ENCODE data around the gene CYCS.
"Not testable (repeated sequence)": the region's sequence is repeated elsewhere in the genome, so short reads cannot be mapped to it uniquely, and the experiment has no call there.

CYCS gene

DNA sequence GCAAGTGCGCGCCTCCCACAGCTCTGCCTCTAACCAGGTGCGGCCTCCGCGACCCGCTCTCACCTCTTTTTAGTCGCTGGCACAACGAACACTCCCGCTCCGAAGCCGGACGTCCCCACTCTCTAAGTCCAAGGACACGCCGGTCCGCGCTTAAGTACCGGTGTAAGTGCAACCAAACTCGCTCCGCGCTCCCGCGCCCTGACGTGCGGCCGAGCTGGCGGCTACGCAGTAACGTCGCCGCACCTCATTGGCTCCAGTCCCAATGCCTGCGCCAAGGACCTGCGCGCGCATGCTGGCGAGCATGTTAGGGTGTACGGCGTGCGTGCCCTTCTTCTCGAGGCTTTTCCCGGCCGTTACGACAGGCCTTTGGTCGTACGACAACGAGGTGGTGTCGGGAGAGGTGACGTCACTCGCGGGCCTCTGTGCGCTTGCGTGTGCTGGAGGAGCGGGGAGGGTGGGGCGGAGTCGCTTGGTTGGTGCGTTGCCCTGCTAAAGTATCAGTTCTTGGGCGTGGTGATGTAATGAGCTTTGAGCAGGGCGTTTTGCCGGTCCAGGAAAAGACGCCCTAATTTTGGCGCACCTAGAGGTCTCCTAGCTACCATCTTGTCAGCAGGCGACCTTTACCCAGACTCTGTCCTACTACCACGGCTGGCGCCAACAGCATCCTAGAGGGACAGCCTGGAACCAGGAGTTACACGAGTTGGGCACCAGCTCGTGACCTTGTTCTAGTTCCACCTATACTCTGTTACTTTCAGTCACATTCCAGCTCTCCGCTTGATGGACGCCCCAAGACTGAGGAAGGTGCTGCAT is at the start of gene CYCS:
Gene CYCS (minus strand): TSS at position 124 of the 810 bp plus-strand sequence. CDS start 1,141 bp downstream, outside the sequence.
- peak; percentile 99 for DNase-seq

DNA sequence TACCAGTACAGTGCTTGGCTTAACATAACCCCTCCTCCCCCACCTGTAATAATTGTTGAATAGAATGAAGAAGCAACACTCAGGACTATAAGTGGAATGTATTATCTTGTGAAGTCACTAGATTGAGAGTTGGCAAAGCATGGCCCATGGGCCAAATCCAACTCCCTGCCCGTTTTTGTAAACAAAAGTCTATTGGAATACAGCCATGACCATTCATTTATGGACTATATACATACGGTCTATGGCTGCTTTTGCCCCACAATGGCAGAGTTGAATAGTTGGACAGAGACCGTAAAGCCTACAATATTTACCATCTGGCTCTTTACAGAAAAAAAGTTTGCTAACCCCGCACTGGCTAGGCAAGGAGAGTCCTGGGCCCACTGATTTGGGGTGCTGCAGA is 48.1 kb upstream of the CYCS start:
- DNase-seq = no peak

DNA sequence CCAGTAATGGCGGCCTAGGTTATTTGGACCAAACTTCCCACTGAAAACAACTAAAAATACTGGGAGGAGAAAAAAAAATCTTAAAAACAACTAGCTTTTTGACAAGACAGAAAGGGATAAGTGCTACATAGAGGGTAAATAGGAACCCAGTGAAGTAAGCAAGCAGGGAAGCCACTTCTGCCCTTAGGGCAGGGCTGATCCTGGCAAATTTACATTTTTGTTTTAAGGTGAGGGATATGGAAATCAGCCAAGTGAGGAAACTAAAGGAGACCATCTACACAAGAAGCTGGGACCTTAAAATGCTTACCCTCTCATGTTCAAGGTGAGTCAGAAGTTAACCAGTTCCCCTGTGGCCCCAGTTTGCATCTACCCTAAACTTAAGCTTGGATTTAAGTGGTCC is 46.5 kb upstream of the CYCS start:
- no peak for DNase-seq

DNA sequence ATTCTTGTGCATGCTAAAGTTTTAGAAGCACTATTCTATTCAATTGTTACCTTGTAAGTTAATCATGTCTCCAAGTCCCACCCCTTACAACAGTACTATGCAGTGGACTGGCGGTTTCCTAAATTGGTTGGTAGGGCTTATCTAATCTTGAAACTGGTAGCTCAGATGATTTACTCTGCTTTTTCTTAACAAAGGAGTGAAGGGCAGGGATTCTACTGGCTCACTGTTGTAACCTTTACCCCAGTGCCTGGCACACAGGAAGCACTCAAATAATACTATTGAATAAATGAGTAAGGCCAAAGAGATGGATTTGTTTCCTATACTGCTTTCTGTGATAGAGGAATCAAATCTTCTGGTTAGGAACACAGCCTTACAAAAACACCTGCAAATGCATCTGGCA is 46.0 kb upstream of the CYCS start:
- no peak for DNase-seq

DNA sequence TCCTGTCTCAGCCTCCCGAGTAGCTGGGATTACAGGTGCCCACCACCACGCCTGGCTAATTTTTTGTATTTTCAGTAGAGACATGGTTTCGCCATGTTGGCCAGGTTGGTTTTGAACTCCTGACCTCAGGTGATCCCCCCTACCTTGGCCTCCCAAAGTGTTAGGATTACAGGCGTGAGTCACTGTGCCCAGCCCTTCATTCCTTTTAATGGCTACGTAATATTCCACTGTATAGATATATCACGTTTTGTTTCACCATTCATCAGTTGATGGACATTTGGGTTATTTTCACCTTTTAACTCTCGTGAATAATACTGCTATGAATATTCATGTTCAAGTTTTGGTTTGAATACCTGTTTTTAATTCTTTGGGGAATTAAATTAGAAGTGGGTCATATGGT is 44.6 kb upstream of the CYCS start:
- DNase-seq = no peak

DNA sequence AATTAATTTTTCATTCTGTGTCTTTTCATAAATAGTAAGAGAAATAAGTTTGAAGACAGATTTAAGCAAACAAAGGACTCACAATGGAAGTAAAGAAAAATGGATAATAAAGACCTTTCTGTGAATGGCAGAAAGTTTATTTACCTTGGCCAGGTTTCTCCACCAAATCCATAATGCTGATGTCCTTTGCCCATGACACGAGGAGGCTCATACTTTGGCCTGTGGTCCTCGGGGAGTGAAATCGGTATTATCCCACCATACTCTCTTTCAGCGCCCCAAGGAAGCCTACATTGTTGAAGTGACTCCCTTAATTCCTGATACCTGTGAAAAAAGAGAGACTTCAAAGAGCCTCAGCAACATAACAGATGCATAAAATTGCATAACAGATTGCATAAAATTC is 43.1 kb upstream of the CYCS start:
- no peak for DNase-seq

DNA sequence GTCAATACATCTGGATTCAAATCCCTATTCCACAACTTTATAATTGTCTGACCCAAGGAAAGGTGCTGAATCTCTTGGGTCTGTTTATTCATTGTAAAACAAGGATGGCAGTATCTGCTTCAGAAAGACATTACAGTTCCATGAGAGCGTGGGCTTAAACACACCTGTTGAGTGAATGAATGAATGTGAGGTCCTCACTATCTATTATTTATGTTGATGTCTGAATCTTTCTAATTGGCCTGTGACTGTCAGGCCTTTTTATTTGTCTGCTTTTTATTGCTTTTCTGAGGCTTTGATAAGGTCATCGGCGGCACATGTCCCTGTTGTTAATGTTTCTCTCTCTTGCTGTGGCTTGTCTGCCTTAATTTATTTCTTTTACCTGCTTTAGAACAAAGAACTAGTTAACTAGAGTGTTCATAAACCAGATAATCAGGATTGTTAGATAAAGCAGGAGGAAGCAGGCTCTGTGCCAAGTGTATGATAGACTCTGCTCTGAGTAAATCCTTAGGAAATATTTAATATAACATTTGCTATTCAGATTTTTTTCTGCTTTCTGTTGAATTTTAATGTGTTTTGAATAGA is 42.3 kb upstream of the CYCS start:
- DNase-seq = no peak

DNA sequence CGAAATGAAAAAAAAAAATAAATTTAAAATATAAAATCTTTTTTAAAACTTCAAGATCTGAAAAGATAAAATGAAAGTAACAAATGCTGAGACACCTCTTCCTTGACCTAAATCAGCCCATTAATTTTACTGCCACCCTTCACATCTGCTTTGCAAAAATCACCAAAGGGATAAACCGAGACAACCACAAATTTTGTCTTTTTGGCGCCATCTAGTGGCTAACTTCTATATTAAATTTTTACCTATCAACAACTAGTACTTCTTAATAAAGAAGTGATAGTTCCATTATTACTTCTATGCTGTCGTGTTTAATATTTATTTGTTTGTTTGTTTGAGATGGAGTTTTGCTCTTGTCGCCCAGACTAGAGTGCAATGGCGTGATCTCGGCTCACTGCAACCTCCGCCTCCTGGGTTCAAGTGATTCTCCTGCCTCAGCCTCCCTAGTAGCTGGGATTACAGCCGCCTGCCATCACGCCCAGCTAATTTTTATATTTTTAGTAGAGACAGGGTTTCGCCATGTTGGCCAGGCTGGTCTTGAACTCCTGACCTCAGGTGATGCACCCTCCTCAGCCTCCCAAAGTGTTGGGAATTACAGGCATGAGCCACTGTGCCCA is 35.0 kb upstream of the CYCS start:
- not testable (repeated sequence) for DNase-seq

DNA sequence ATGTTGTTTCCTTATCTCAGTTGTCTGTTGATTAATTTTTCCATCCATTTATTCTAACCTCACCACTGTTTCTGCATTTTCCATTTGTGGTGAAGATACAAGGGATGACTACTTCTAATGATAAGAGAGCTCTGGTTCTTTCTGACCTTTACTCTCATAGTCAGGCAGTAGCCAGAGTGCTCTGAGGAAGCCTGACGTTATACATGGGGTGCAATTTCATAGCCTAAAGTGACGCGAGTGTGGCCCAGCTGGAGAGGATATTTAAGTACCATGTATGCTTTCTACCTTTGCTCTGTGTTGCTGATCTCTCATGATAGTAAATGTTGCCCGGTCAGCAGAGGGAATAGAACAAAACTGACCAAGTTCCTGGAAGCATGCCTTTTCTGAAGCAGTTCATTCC is 33.9 kb upstream of the CYCS start:
- no peak for DNase-seq

DNA sequence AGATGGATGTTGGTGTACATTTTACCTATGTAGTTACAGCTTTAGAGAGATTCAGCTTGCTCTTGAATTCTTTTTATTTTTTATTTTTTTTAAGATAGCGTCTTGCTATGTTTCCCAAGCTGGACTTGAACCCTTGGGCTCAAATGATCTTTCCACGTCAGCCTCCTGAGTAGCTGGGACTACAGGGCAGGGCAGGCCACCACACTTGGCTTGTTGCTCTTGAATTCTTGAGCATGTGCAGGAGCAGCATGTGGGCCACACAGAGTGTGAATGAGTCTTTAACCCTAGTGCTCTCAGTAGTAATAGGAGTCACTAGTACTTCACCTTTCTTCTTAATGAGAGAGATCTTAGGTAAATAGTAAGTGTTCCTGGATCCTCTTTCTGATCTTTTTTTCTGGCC is 26.7 kb upstream of the CYCS start:
- DNase-seq = no peak

DNA sequence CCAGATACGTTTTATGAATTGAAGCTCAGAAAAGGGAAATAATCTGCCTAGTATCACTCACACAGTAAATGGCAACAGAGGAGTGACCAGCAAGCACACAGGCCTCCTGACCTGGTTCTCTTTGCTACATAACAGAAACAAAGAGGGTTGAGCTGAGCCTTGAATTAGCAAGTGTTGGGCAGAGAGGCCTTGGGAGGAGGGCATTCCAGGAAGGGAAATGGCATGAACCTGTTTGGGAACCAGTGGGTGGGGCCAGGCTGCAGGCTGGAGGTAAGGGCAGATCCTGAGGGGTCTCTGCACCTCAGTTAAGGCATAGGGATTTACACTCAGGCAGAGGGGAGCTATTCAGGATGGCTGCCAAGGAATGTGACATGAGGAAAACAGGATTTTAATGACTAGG is 24.8 kb upstream of the CYCS start:
- no peak for DNase-seq

DNA sequence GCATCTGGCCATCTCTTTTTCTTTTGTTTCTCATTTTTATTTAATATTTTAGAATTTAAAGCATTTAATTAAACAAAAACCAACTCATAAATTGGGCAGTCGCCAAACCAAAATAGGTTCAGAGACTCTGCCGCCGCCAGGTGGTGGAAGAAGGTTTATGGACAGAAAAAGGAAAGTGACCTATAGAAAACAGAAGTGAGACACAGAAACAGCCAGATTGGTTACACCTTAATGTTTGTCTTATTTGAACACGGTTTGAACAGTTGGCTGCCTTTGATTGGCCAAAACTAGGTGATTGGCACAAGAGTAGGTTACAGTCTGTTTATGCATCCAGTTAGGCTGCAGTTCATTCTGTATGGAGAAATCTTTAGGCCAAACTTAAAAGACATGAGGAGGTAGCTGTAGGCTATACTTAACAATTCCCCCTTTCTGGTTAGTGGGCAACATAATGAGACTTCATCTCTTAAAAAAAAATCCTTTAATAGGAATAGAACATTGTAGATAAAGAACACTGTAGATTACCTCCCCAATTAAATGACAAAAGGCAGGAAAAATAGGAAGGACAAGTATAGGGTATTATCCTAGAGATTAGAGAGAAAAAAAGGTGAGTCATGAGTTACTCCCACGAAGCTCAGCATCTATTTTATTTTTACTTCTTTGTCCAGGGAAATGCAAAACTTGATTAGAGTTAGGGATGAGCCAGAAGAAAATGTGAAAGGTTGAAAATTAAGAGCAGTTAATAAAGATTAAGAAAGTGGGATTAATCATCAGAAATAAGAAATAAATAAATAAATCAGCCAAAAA is 23.9 kb upstream of the CYCS start:
- no peak for DNase-seq

DNA sequence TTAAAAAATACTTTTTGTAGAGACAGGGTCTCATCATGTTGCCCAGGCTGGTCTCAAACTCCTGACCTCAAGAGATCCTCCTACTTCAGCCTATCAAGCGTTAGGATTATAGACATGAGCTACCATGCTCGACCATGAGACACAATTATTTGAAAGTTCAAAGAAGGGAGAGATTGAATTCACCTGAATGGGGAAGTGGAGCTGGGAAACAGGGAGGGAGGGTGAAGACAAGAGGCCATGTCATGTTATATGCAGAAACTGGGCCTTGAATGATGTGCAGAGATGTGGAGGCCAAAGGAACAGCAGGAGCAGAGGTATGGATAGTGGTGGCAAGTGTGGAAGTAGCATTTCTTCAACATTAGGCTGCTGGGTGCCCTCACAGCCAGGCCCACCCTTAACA is 18.7 kb upstream of the CYCS start:
- DNase-seq = no peak

DNA sequence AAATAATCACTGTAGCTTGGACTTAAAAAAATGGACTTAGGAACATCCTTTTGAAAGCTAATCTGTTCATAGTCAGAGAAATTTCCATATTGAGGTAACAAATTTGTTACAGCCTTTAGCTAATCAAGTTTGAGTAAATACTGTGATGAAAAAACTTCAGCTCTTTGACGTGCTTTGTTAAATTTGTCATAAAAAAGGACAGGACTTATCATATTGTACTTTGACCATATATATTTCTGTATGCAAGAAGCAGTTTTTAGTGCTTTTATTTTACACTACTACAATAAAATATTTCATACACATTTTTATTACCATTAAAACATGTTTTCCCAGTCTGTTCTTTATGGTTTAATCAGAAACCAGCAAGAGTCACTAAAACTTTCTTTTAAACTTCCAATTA is 14.5 kb upstream of the CYCS start:
- DNase-seq = no peak

DNA sequence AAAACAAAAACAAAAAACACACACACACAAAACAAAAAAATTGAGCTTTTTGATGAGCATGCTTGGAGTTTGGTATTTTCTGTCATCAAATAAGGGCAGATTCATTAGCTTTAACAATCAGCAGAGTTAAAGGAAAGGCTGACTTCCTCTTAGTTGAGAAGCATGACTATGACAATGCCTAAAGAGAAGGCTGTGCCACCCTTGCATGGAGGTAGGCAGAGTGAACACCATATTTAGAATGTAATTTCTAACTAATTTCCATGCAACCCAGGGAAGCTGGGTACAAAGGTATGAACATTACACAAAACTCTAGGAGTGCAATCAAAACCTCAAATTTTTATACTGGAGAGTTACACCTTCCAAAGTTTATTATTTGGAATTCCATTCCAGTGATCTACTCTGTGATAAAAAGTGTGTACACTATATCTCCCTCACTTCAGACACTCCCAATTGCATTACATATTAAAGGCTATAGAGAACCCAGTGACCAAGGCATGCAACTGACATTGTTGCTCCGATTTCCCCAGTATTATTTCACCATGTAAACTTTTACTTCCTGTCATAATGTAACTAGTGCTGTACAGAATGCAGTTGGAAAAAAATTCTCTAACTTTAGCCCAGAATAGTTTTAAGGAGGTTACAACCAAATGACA is 9.4 kb upstream of the CYCS start:
- no peak for DNase-seq

DNA sequence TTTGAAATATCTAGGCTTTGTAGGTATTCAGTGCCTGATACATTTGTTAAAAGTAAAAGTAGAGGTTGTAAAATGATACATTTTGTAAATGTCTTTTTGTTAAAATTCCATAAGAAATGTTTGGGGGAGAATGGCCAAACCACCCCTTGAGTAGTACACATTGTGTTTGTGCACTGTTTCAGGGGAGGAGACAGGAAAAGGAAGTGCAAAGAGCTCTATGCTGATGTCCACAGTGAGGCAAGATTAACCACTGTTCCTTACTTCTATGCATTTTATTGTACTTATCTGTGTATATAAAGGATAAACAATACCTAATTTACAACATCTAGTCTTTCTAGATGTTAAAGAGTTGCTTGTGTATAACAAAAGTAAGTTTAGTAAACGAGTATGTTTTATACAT is 7.4 kb upstream of the CYCS start:
- no peak for DNase-seq

DNA sequence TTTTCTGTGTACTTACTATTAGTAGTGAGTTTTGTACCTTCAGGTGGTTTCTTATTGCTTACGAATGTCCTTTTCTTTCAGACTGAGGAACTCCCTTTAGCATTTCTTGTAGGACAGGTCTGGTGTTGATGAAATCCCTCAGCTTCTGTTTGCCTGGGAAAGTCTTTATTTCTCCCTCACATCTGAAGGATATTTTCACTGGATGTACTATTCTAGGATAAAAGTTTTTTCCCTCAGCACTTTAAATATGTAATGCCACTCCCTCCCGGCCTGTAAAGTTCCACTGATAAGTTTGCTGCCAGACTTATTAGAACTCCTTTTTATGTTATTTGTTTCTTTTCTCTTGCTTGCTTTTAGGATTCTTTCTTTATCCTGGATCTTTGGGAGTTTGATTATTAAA is 1.7 kb upstream of the CYCS start:
- DNase-seq = no peak

DNA sequence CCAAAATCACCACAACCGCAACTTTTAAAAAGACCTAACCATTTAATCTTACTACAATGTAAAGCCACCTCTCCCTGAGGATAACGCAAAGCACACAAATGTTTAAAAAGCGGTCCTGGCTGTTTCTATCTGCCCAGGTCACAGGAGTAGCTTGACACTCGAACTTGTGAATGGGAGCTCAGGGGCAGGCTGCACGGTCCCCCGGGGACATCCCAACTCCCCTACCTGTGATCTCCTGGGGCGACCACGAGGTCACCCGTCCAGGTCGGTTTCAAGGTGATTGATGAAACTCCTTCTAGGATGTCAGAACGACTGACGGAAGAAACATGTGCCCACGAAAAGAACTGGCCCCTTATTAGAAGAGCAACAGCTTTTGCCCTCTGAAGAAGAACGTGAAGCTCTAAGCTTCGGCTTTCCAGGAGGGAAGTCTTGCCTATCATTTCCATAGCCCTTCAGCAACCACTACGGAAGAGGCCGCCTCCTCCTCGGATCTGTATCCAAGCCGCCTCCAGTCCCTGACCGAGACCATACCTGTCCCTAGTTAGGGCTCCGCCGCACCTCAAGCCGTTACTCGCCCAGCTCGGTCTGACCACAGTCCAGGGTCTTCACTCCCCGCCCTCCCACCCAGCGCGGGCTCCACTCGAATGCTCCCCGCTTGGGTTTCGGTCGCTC is 459 bp downstream of the CYCS start:
- no peak for DNase-seq

DNA sequence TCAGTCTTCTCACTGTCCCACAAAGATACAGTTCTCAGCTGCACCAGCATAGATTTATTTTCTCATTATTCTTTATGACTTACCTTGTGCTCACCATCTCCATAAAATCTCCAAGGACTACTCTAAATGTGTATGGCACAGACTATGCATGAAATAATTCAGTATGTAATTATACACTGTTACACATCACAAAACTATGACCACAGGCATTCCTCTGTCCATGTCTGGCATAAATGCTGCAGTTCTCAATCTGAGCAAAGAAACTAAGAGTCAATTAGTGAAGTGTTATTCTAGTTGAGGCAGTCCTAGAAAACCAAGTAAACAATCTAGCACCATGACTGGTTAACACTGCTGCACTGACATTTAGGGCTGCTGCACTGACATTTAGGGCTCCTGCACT is 2.7 kb downstream of the CYCS start:
- DNase-seq = no peak

DNA sequence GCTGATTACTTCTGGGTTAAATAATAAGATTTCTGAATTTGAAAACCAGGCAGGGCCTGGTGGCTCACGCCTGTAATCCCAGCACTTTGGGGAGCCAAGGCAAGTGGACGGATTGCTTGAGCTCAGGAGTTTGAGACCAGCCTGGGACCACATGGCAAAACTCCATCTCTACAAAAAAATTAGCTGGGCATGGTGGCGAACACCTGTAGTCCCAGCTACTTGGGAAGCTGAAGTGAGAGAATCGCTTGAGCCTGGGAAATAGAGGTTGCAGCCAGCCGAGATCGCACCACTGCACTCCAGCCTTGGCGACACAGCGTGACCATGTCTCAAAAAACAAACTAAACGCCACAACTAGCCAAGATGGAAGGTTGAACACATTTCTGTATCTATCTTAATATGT is 3.5 kb downstream of the CYCS start:
- DNase-seq = no peak

DNA sequence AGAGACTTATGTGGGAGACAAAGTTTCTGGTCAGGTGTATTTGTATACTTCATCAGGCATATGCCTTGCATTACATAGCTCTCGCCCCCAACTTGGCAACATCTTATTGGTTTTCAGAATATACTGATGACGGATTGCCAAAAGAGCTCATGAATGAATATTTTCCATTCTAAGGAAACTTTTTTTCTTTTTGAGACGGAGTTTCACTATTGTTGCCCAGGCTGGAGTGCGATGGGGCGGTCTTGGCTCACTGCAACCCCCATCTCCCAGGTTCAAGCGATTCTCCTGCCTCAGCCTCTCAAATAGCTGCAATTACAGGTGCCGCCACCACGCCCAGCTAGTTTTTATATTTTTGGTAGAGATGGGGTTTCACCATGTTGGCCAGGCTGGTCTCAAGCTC is 6.0 kb downstream of the CYCS start:
- DNase-seq = no peak

DNA sequence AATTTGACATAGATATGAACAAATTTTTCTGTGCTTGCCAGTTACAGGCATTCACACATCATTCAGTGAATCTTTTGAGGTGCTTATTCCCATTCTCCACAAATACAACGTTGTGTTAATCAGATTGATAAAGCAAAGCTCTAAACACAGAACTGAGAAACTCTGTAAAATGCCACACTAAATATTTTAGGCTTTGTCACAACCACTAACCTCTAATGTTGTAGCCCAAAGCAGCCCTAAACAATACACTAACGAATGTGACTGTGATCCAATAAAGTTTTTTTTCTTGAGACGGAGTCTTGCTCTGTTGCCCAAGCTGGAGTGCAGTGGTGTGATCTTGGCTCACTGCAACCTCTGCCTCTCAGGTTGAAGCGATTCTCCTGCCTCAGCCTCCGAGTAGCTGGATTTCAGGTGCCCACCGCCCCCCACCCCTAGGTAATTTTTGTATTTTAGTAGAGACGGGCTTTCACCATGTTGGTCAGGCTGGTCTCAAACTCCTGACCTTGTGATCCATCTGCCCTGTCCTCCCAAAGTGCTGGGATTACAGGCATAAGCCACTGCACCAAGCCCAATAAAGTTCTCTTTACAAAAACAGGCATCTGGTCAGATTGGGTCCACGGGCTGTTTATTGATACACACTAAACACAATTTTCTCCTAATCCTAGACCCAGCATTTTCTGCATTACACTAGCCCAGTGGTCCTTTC is 6.9 kb downstream of the CYCS start:
- no peak for DNase-seq

Data from left hindlimb (tissue), 1 donor.